Caco-2 (cell line): ENCODE measurements around the gene CBX7. TPM values are rescaled to one million over a fixed set of nuclear protein-coding genes. Genes with fewer than 3 reads are reported as not detected.

Source experiments
- BruUV-seq: library from RNA; stranded (reverse); fragments of 400-500 nt; replicated peaks from 2 replicates; lab custom pipeline; 2021; lab: Mats Ljungman, UMichigan
- CTCF ChIA-PET: fragments of 300-600 bp; sonication (Branson Sonifier 250); formaldehyde crosslinking; loops from one replicate; lab custom pipeline; 2022; ENCODE audit warnings: antibody characterized with exemption; lab: Charles Lee
- POLR2A ChIA-PET: fragments of 300-600 bp; sonication (Branson Sonifier 250); formaldehyde crosslinking; loops from one replicate; lab custom pipeline; 2022; ENCODE audit warnings: antibody characterized with exemption; lab: Charles Lee
- DNase-seq, 2 experiments: peaks; one replicate each; pipeline versions ENCODE4 v3.0.0 to v3.0.0-alpha.2; 2020 to 2022
- H3K27me3 ChIP-seq: replicated peaks from 2 replicates; pipeline ENCODE4 v1.6.0; 2011; ENCODE audit warnings: low read length; ENCODE audit not compliant: control insufficient read depth, insufficient read depth
- H3K36me3 ChIP-seq: 2 replicates; pipeline ENCODE4 v1.5.1; 2011; ENCODE audit warnings: low read length; ENCODE audit not compliant: control insufficient read depth, insufficient read depth
- H3K4me1 ChIP-seq: fragments of 250-450 bp; sonication (Bioruptor Pico); 2 replicates; pipeline ENCODE4 v1.5.1; 2020; ENCODE audit warnings: mild to moderate bottlenecking
- H3K4me3 ChIP-seq: 2 replicates; pipeline ENCODE4 v1.5.1; 2011; ENCODE audit warnings: low read depth, mild to moderate bottlenecking, control low read depth, low read length
- H3K9me3 ChIP-seq: fragments of 250-450 bp; sonication (Bioruptor Pico); 2 replicates; pipeline ENCODE4 v1.5.1; 2020; ENCODE audit warnings: mild to moderate bottlenecking, moderate library complexity
- H3K27ac Mint-ChIP-seq: one replicate; pipeline ENCODE4 v1.8.0; 2022; ENCODE audit warnings: mixed read lengths; ENCODE audit not compliant: unreplicated experiment
- H3K27me3 Mint-ChIP-seq: one replicate; pipeline ENCODE4 v1.8.0; 2022; ENCODE audit warnings: mixed read lengths; ENCODE audit not compliant: insufficient read depth, unreplicated experiment
- H3K36me3 Mint-ChIP-seq: one replicate; pipeline ENCODE4 v1.8.0; 2022; ENCODE audit warnings: mild to moderate bottlenecking, mixed read lengths; ENCODE audit not compliant: insufficient read depth, unreplicated experiment
- H3K4me1 Mint-ChIP-seq: one replicate; pipeline ENCODE4 v1.8.0; 2022; ENCODE audit warnings: low read depth, mixed read lengths; ENCODE audit not compliant: unreplicated experiment
- H3K4me3 Mint-ChIP-seq: one replicate; pipeline ENCODE4 v1.8.0; 2022; ENCODE audit warnings: mild to moderate bottlenecking, moderate library complexity, mixed read lengths; ENCODE audit not compliant: unreplicated experiment
- H3K9me3 Mint-ChIP-seq: one replicate; pipeline ENCODE4 v1.8.0; 2022; ENCODE audit warnings: mixed read lengths; ENCODE audit not compliant: unreplicated experiment
- intact Hi-C: fragments of 100-400 bp; cut with micrococcal nuclease; formaldehyde crosslinking; loops from one replicate; pipeline ENCODE4 v1.10.0; 2022; ENCODE audit not compliant: unreplicated experiment
- total RNA-seq: library from RNA; stranded (reverse); gene quantifications from 2 replicates; pipeline ENCODE4 v1.2.3, GENCODE V29; 2022
- TF ChIP-seq, protein P1 (sequence below), 2 experiments: fragments of 200-600 bp in 1 of 2; IDR thresholded peaks; 1 replicate in 1 of 2; 2 replicates in 1 of 2; pipeline versions ENCODE4 v1.5.1 to v1.8.0; 2011 to 2022; ENCODE audit warnings: antibody characterized with exemption in 1 of 2, control low read depth in 1 of 2, inconsistent platforms in 1 of 2, low read depth in 1 of 2, low read length in 1 of 2, mild to moderate bottlenecking in 1 of 2, moderate library complexity in 1 of 2; ENCODE audit not compliant: insufficient read depth in 1 of 2, severe bottlenecking in 1 of 2, unreplicated experiment in 1 of 2

CBX7 gene
- total RNA-seq, 1 experiment from 2014 or later, result 4.4 TPM

DNA sequence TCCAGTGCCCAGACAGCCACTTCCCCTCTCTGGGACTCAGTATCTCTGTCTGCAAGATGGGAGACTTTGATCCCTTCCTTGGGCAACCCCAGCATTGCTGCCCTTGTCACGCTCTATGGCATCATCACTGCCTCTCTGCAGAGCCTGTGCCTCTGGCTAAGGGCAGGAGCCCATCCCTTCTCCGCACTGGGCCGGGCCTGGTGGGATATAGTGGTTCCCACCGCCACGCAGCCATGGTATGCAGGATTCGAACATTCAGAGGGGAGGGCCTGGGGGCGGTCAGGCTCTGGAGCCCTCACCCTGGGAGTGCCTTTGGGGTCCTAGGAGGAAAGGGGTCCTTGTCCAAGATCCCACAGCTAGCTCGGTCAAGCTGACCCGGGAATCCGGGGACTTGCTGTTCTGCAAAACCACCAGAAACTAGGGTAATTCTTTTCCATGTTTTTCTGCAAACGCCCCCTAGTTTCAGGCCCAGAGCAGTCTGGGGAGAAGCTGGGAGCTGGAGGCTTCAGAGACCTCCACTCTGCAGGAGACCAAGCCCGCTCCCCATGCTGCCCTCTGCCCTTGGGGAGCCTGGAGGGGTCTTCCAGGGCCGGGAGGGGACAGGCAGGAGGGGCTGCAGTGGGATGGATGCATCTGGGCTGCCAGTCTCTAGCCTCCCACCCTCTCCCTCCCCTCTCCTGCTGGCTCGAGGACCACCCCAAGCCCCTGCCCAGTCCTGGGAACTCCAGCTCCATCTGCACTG, 24.4 kb upstream of the CBX7 start:
- Histone ChIP-seq H3K4me3 (no peak overlapping the region), H3K27me3 (no peaks in the 10 kb centered on the region), H3K36me3 (no peaks in the 10 kb centered on the region), H3K4me1 (peaks cover 49% of the 10 kb centered on the region), H3K9me3 (peaks cover 1% of the 10 kb centered on the region; the same call in 1 of the 2 replicates)
- TF ChIP-seq, protein P1, sequence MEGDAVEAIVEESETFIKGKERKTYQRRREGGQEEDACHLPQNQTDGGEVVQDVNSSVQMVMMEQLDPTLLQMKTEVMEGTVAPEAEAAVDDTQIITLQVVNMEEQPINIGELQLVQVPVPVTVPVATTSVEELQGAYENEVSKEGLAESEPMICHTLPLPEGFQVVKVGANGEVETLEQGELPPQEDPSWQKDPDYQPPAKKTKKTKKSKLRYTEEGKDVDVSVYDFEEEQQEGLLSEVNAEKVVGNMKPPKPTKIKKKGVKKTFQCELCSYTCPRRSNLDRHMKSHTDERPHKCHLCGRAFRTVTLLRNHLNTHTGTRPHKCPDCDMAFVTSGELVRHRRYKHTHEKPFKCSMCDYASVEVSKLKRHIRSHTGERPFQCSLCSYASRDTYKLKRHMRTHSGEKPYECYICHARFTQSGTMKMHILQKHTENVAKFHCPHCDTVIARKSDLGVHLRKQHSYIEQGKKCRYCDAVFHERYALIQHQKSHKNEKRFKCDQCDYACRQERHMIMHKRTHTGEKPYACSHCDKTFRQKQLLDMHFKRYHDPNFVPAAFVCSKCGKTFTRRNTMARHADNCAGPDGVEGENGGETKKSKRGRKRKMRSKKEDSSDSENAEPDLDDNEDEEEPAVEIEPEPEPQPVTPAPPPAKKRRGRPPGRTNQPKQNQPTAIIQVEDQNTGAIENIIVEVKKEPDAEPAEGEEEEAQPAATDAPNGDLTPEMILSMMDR (IDR thresholded peaks at IDR 0.05; ENCODE audit: insufficient read depth in 1 of 2, low read depth in 1 of 2, low read length in 1 of 2, severe bottlenecking in 1 of 2, unreplicated experiment in 1 of 2), result no peak
- Mint-ChIP-seq H3K27ac (peak overlapping the region; percentile 100), H3K4me1 (peaks cover 52% of the 10 kb centered on the region), H3K27me3 (no peaks in the 10 kb centered on the region), H3K36me3 (peaks cover 18% of the 10 kb centered on the region), H3K9me3 (peaks cover 3% of the 10 kb centered on the region), H3K4me3 (no peak overlapping the region)
- DNase-seq, result no peak
- no TSS peak for BruUV-seq
- POLR2A ChIA-PET, result no interaction called here
- CTCF ChIA-PET, result no interaction called here
- intact Hi-C loops, result no loop called here

DNA sequence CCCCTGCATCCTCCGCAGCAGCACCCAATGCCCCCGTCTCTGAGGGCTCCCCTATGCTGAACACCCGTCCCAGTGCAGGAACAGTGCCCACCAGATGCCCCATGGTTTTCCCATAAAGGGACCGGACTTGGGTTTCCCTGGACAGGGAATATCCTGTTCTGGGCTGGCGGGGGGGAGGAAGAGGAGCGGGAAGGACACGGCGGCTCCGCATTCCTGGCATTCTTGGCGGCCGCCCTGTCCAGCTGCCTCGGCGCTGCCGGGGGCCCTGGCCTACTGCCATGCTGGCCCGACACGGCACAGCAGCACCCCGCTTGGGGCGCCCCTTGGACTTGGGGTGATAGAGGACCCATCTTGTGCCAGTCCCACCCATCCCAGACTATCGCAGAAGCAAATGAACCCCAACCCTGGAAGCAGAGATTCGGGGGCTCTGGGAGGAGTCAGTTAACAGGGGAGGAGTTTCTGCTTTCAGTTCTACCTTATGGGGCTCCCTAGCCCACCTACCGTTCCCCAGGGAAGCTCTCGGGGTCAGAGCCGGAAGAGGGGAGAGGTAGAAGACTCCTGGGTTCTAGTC, 23.7 kb upstream of the CBX7 start:
- H3K4me3 ChIP-seq, result no peak overlapping the region
- peaks cover 53% of the 10 kb centered on the region for H3K4me1 ChIP-seq
- H3K9me3 Mint-ChIP-seq, result no peaks in the 10 kb centered on the region
- no peak overlapping the region for H3K4me3 Mint-ChIP-seq
- no peaks in the 10 kb centered on the region for H3K27me3 ChIP-seq
- no peaks in the 10 kb centered on the region for H3K9me3 ChIP-seq
- H3K4me1 Mint-ChIP-seq, result peaks cover 55% of the 10 kb centered on the region
- no peaks in the 10 kb centered on the region for H3K27me3 Mint-ChIP-seq
- peaks cover 18% of the 10 kb centered on the region for H3K36me3 Mint-ChIP-seq
- no TSS peak for BruUV-seq
- intact Hi-C loops, result no loop called here
- peak overlapping the region; percentile 100 for H3K27ac Mint-ChIP-seq
- POLR2A ChIA-PET, result no interaction called here
- H3K36me3 ChIP-seq, result no peaks in the 10 kb centered on the region
- TF ChIP-seq, protein P1 (IDR thresholded peaks at IDR 0.05; ENCODE audit: insufficient read depth in 1 of 2, low read depth in 1 of 2, low read length in 1 of 2, severe bottlenecking in 1 of 2, unreplicated experiment in 1 of 2), result no peak
- DNase-seq, result peak; percentile 51 to 69
- CTCF ChIA-PET, result interaction anchor here (0.6 kb wide), 1 partner anchor 178 kb away, joined by 4 read pairs; no protein-coding TSS in a partner anchor

GRCh38 chr22:39175353-39176142, 23.1 kb upstream of the CBX7 start:
- Histone ChIP-seq H3K4me1 (peaks cover 57% of the 10 kb centered on the region), H3K4me3 (no peak overlapping the region), H3K36me3 (no peaks in the 10 kb centered on the region), H3K27me3 (no peaks in the 10 kb centered on the region), H3K9me3 (no peaks in the 10 kb centered on the region)
- H3K36me3 Mint-ChIP-seq, result peaks cover 18% of the 10 kb centered on the region
- H3K4me1 Mint-ChIP-seq, result peaks cover 55% of the 10 kb centered on the region
- TF ChIP-seq, protein P1 (IDR thresholded peaks at IDR 0.05; ENCODE audit: insufficient read depth in 1 of 2, low read depth in 1 of 2, low read length in 1 of 2, severe bottlenecking in 1 of 2, unreplicated experiment in 1 of 2), result no peak
- peak overlapping the region; percentile 100 for H3K27ac Mint-ChIP-seq
- CTCF ChIA-PET, result interaction anchor here (0.6 to 1.1 kb wide), 3 partner anchors 136 to 179 kb away, joined by 3 to 5 read pairs (median 4); no protein-coding TSS in a partner anchor
- intact Hi-C loops, result no loop called here
- BruUV-seq, result no TSS peak
- POLR2A ChIA-PET, result interaction anchor here (0.9 kb wide), 1 partner anchor 144 kb away, joined by 3 read pairs; the partner anchor contains the start of gene RPL3
- H3K9me3 Mint-ChIP-seq, result no peaks in the 10 kb centered on the region
- DNase-seq, result no peak
- H3K27me3 Mint-ChIP-seq, result no peaks in the 10 kb centered on the region
- H3K4me3 Mint-ChIP-seq, result peak overlapping the region; percentile 57
